HepG2 (cell line): ENCODE results near the gene IL5RA.

ENCODE experiments used
- CTCF ChIP-seq: sonication (generic); formaldehyde crosslinking; IDR thresholded peaks from 2 replicates; pipeline ENCODE4 v1.5.0; 2020; ENCODE audit warnings: mild to moderate bottlenecking, missing genetic modification reagents, moderate library complexity
- HIVEP1 ChIP-seq: sonication (generic); formaldehyde crosslinking; IDR thresholded peaks from 2 replicates; pipeline ENCODE4 v1.4.0; 2020; ENCODE audit warnings: mild to moderate bottlenecking, missing genetic modification reagents

GRCh38 chr3:3084890-3085289 is 25.3 kb downstream of the IL5RA start:
- TF ChIP-seq CTCF (CRISPR knock-in tag) (no peak), HIVEP1 (CRISPR knock-in tag) (no peak)
